Left ventricle myocardium inferior (tissue), 1 donor: ENCODE data around the gene GSPT1. TPM values are rescaled to one million over a fixed set of nuclear protein-coding genes. Genes with fewer than 3 reads are reported as not detected.

Experiments
- DNase-seq: peaks from one replicate; pipeline ENCODE4 v3.0.0-alpha.2; 2020
- H3K27ac ChIP-seq: fragments of 200-600 bp; replicated peaks from 2 replicates; pipeline ENCODE4 v1.8.0; 2021
- H3K27me3 ChIP-seq: fragments of 200-600 bp; 2 replicates; pipeline ENCODE4 v1.8.0; 2021; ENCODE audit warnings: low read depth
- H3K36me3 ChIP-seq: fragments of 200-600 bp; 2 replicates; pipeline ENCODE4 v1.8.0; 2021
- H3K4me1 ChIP-seq: fragments of 200-600 bp; 2 replicates; pipeline ENCODE4 v1.8.0; 2021
- H3K4me3 ChIP-seq: fragments of 200-600 bp; 2 replicates; pipeline ENCODE4 v1.8.0; 2021; ENCODE audit warnings: mild to moderate bottlenecking, moderate library complexity
- H3K9me3 ChIP-seq: fragments of 200-600 bp; replicated peaks from 2 replicates; pipeline ENCODE4 v1.8.0; 2021
- CTCF ChIP-seq: fragments of 200-600 bp; IDR thresholded peaks from 2 replicates; pipeline ENCODE4 v1.8.0; 2021; ENCODE audit warnings: antibody characterized with exemption, mild to moderate bottlenecking, borderline replicate concordance
- intact Hi-C: fragments of 100-400 bp; cut with micrococcal nuclease; formaldehyde crosslinking; loops from one replicate; pipeline ENCODE4 v1.11.0; 2022
- total RNA-seq: library from RNA; stranded (reverse); fragmentation: NEBNext Ultra II Directional; extraction: Animal tissue kit (Norgen Biotek cat#: 25700); gene quantifications from one replicate; pipeline ENCODE4 v1.2.1, GENCODE V29; 2021
- donor health status: DM: no; HTN: yes; CAD: no; lungs with severe emphysema.

GSPT1 gene
- total RNA-seq, 1 donor from 2014 or later, result 82.3 TPM

- intact Hi-C loops, result no loop called here
- H3K4me3 ChIP-seq, result no peak overlapping the region
- no peaks in the 10 kb centered on the region for H3K9me3 ChIP-seq
- TF ChIP-seq CTCF, result no peak
- DNase-seq, result no peak
- peaks cover 23% of the 10 kb centered on the region for H3K36me3 ChIP-seq
- H3K27ac ChIP-seq, result no peak overlapping the region
- H3K27me3 ChIP-seq, result no peaks in the 10 kb centered on the region
- H3K4me1 ChIP-seq, result peaks cover 76% of the 10 kb centered on the region
Measured at GRCh38 chr16:11868412-11868980, 47.3 kb downstream of the GSPT1 start.

- intact Hi-C loops, result no loop called here
- H3K9me3 ChIP-seq, result no peaks in the 10 kb centered on the region
- H3K36me3 ChIP-seq, result peaks cover 6% of the 10 kb centered on the region
- H3K4me3 ChIP-seq, result no peak overlapping the region
- DNase-seq, result no peak
- H3K4me1 ChIP-seq, result peaks cover 39% of the 10 kb centered on the region
- H3K27ac ChIP-seq, result no peak overlapping the region
- H3K27me3 ChIP-seq, result no peaks in the 10 kb centered on the region
- TF ChIP-seq CTCF, result no peak
Measured at GRCh38 chr16:11862489-11862888, 53.3 kb downstream of the GSPT1 start.

DNA sequence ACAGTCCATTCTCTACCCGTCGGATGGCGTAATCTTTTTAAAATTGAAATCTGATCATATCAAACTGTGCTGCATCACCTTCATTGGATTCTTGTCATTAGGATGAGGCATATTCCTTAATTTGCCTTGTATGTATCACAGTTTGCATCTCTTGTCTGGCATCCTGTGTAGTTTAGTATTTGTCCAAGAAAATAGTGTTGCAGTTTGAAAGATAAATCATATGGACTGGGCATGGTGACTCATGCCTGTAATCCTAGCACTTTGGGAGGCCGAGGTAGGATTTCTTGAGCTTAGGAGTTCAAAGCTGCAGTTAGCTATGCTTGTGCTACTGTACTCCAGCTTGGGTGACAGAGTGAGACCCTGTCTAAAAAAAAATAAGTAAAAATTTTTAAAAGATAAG, 58.6 kb downstream of the GSPT1 start:
- TF ChIP-seq CTCF, result no peak
- Histone ChIP-seq H3K4me1 (peaks cover 23% of the 10 kb centered on the region), H3K4me3 (no peak overlapping the region), H3K36me3 (peaks cover 6% of the 10 kb centered on the region), H3K27ac (no peak overlapping the region), H3K9me3 (no peaks in the 10 kb centered on the region), H3K27me3 (no peaks in the 10 kb centered on the region)
- intact Hi-C loops, result no loop called here
- DNase-seq, result no peak

DNA sequence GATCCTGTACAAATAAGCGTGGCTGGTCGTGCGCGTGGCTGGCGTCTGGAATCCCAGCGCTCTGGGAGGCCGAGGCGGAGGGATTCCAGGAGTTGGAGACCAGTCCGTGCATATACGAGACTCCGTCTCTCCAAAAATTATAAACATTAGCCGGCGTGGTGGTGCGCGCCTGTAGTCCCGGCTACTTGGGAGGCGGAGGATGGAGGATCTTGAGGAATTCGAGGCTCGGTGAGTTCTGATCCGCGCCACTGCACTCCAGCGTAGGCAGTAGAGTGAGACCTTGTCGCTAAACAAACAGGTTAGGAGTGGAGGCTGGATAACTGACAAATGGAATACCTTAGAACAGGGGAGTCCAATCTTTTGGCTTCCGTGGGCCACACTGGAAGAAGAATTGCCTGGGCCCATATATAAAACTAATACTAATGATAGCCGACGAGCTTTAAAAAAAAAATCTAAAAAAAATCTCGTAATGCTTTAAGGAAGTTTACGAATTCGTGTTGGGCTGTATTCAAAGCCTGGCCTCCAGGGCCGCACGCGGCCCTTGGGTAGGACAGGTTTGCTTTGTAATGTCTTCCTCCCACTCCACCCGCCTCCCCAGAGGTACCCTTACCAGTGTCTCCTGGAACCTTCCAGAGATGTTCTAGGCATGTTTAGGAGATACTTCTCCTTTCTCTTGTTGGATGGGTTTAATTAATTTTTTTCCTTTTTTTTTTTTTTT, 63.5 kb downstream of the GSPT1 start:
- intact Hi-C loops, result no loop called here
- no peak for TF ChIP-seq CTCF
- peak overlapping the region; percentile 92 for H3K27ac ChIP-seq
- no peaks in the 10 kb centered on the region for H3K9me3 ChIP-seq
- H3K4me1 ChIP-seq, result peaks cover 69% of the 10 kb centered on the region
- H3K36me3 ChIP-seq, result peaks cover 27% of the 10 kb centered on the region
- H3K4me3 ChIP-seq, result peak overlapping the region; percentile 100
- peak; percentile 18 for DNase-seq
- no peaks in the 10 kb centered on the region for H3K27me3 ChIP-seq

GRCh38 chr16:11851294-11852091, 64.3 kb downstream of the GSPT1 start, which contains the start of gene RSL1D1:
RSL1D1 (minus strand) TSS chr16:11851542; CDS start chr16:11851512, 30 bp downstream.
- DNase-seq, result peak; percentile 86
- H3K27ac ChIP-seq, result peak within 1 kb of the TSS; percentile 92
- TF ChIP-seq CTCF, result no peak
- no peaks in the 10 kb centered on the region for H3K9me3 ChIP-seq
- peaks cover 35% of the 10 kb centered on the region for H3K36me3 ChIP-seq
- peak within 1 kb of the TSS; percentile 100 for H3K4me3 ChIP-seq
- intact Hi-C loops, result no loop called here
- peaks cover 69% of the 10 kb centered on the region for H3K4me1 ChIP-seq
- H3K27me3 ChIP-seq, result no peaks in the 10 kb centered on the region
